Loucy (cell line): Measurements from ENCODE around the gene INPP5D.

ENCODE experiments used
- H2AFZ ChIP-seq: fragments of 200-600 bp; sonication (generic); 2 replicates; pipeline ENCODE4 v1.6.0; 2016; ENCODE audit warnings: antibody characterized with exemption, mild to moderate bottlenecking, low read length, moderate library complexity
- H3F3A ChIP-seq: fragments of 200-600 bp; 2 replicates; pipeline ENCODE4 v1.6.0; 2016; ENCODE audit warnings: antibody characterized with exemption, low read depth, mild to moderate bottlenecking
- H3K27me3 ChIP-seq: fragments of 200-600 bp; sonication (generic); 2 replicates; pipeline ENCODE4 v1.6.1; 2014; ENCODE audit warnings: low read length, mild to moderate bottlenecking; ENCODE audit not compliant: insufficient read depth, poor library complexity, severe bottlenecking
- H3K36me3 ChIP-seq: fragments of 200-600 bp; sonication (generic); 2 replicates; pipeline ENCODE4 v1.6.1; 2016; ENCODE audit warnings: low read length; ENCODE audit not compliant: insufficient read depth
- H3K4me1 ChIP-seq: fragments of 200-600 bp; sonication (generic); 2 replicates; pipeline ENCODE4 v1.5.1; 2014; ENCODE audit warnings: low read length, mild to moderate bottlenecking; ENCODE audit not compliant: insufficient read depth, poor library complexity, severe bottlenecking
- H3K4me2 ChIP-seq: fragments of 200-600 bp; sonication (generic); 2 replicates; pipeline ENCODE4 v1.6.0; 2014; ENCODE audit warnings: antibody characterized with exemption, low read length, low read depth, mild to moderate bottlenecking; ENCODE audit not compliant: poor library complexity, severe bottlenecking
- H3K4me3 ChIP-seq: fragments of 200-600 bp; sonication (generic); 2 replicates; pipeline ENCODE4 v1.5.1; 2014; ENCODE audit warnings: low read length, mild to moderate bottlenecking, mixed read lengths; ENCODE audit not compliant: poor library complexity, severe bottlenecking
- H3K79me2 ChIP-seq: fragments of 200-600 bp; sonication (generic); 2 replicates; pipeline ENCODE4 v1.6.1; 2014; ENCODE audit warnings: low read length; ENCODE audit not compliant: insufficient read depth
- H3K9ac ChIP-seq: fragments of 200-600 bp; sonication (generic); 2 replicates; pipeline ENCODE4 v1.6.0; 2014; ENCODE audit warnings: mild to moderate bottlenecking, low read depth, low read length, moderate library complexity; ENCODE audit not compliant: poor library complexity, severe bottlenecking
- H3K9me2 ChIP-seq: fragments of 200-600 bp; sonication (generic); replicated peaks from 2 replicates; pipeline ENCODE4 v1.6.1; 2016; ENCODE audit warnings: low read depth, low read length, mixed read lengths
- H3K9me3 ChIP-seq: fragments of 200-600 bp; sonication (generic); 2 replicates; pipeline ENCODE4 v1.6.1; 2014; ENCODE audit warnings: mild to moderate bottlenecking, antibody characterized with exemption, low read length, low read depth; ENCODE audit not compliant: insufficient read depth
- H4K20me1 ChIP-seq: fragments of 200-600 bp; sonication (generic); 2 replicates; pipeline ENCODE4 v1.6.0; 2014; ENCODE audit warnings: antibody characterized with exemption, low read length, mild to moderate bottlenecking; ENCODE audit not compliant: insufficient read depth, poor library complexity, severe bottlenecking
- EZH2phosphoT487 ChIP-seq: fragments of 200-600 bp; IDR thresholded peaks from 2 replicates; pipeline ENCODE4 v1.6.1; 2018; ENCODE audit warnings: antibody characterized with exemption, mild to moderate bottlenecking, moderate library complexity, borderline replicate concordance
- TF ChIP-seq, protein P1 (sequence below): fragments of 200-600 bp; sonication (generic); conservative IDR thresholded peaks from 2 replicates; pipeline ENCODE4 v1.5.1; 2014; ENCODE audit warnings: mild to moderate bottlenecking, antibody characterized with exemption, low read length

Gene INPP5D

DNA sequence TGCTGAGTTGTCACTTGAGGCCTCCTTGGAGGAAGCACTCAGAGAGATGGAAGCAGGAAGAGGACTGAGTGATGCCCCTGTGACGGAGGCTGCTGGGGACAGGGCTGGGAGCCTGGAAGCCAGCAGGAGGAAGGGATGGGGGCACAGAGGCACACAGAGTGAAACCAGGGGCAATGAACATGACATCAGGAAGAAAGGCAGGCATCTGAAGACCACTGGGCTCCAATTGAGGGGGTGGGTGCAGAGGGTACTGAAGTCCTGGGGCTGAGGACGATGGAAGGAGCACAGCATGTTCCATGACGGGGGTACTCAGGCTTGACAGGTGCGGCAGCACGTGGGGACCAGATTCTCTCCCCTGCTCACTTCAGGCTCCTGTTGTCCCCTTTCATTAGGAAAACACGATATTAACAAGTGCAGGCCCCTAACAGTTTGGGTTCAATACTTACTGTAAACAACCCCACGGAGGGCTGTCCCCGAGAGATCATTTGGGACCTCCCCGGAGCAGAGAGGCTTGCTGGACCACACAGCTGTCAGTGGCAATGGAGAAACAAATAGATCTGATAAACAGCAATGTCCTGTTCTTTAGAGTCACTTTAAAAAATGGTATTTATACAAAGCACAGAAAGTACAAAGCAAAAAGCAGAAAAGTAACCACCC is 8.7 kb downstream of the INPP5D start:
- Histone ChIP-seq H3K36me3 (peaks cover 23% of the 10 kb centered on the region), H3K9me3 (peaks cover 5% of the 10 kb centered on the region), H3K9ac (no peak overlapping the region), H3K4me1 (peaks cover 42% of the 10 kb centered on the region), H3K4me3 (peak overlapping the region; percentile 29), H3K27me3 (no peaks in the 10 kb centered on the region), H2AFZ (no peak overlapping the region), H3F3A (no peaks in the 10 kb centered on the region), H3K4me2 (peak overlapping the region; percentile 54), H3K79me2 (peaks cover 96% of the 10 kb centered on the region), H3K9me2 (no peaks in the 10 kb centered on the region), H4K20me1 (peaks cover 57% of the 10 kb centered on the region)
- TF ChIP-seq, protein P1, sequence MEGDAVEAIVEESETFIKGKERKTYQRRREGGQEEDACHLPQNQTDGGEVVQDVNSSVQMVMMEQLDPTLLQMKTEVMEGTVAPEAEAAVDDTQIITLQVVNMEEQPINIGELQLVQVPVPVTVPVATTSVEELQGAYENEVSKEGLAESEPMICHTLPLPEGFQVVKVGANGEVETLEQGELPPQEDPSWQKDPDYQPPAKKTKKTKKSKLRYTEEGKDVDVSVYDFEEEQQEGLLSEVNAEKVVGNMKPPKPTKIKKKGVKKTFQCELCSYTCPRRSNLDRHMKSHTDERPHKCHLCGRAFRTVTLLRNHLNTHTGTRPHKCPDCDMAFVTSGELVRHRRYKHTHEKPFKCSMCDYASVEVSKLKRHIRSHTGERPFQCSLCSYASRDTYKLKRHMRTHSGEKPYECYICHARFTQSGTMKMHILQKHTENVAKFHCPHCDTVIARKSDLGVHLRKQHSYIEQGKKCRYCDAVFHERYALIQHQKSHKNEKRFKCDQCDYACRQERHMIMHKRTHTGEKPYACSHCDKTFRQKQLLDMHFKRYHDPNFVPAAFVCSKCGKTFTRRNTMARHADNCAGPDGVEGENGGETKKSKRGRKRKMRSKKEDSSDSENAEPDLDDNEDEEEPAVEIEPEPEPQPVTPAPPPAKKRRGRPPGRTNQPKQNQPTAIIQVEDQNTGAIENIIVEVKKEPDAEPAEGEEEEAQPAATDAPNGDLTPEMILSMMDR = no peak
- no peak for TF ChIP-seq EZH2phosphoT487

DNA sequence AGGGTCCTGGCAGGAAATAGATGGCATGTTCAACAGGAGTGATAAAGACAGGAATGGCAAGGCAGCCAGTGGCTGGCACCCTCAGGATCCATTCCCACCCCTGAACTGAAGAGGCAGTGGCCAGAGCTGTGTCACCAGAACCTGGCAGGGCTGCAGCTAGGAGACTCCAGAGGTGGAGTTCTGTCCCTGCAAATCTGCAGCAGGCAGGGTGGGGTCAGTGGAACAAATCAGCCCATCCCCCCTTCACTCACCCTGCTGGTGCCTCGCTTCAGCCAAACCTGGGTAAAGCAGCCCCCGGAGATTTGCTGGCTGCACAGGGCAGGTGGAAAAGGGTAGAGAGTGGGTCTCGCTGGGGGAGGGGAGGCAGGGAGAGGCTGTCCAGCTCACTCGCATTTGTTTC is 12.7 kb downstream of the INPP5D start:
- Histone ChIP-seq H3F3A (peaks cover 22% of the 10 kb centered on the region), H4K20me1 (peaks cover 60% of the 10 kb centered on the region), H3K27me3 (no peaks in the 10 kb centered on the region), H3K4me1 (peaks cover 61% of the 10 kb centered on the region), H3K79me2 (peaks cover 83% of the 10 kb centered on the region), H3K4me3 (peak overlapping the region; percentile 6), H3K9me3 (peaks cover 5% of the 10 kb centered on the region), H3K9me2 (no peaks in the 10 kb centered on the region), H3K36me3 (peaks cover 19% of the 10 kb centered on the region), H2AFZ (no peak overlapping the region), H3K4me2 (peak overlapping the region; percentile 43), H3K9ac (peak overlapping the region; percentile 5)
- TF ChIP-seq EZH2phosphoT487 = no peak
- TF ChIP-seq, protein P1 = no peak

DNA sequence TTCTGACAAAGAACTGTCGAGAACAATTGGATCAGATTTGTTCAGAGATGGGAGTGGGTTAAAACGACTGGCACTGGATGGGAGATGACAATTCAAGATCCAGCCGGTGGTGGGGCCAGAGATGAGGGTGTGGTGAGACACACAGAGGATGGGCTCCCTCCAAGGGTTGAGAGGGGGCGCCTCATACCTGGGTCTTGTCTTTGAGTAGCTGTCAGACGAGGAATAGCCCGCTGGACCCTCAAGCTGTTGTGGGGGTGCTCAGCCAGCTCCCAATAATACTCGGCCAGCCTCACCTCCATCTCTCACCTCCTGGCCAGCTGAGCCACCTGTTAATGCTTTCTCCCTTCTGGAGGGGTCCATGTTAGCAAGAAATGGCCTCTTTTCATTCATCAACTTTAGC is 14.0 kb downstream of the INPP5D start:
- Histone ChIP-seq H3K79me2 (peaks cover 83% of the 10 kb centered on the region), H3K36me3 (peaks cover 19% of the 10 kb centered on the region), H3K4me3 (no peak overlapping the region)

More for the DNA sequence above, 14.0 kb downstream of the INPP5D start:
- Histone ChIP-seq H3F3A (peaks cover 22% of the 10 kb centered on the region), H3K9ac (no peak overlapping the region), H4K20me1 (peaks cover 59% of the 10 kb centered on the region), H3K9me2 (no peaks in the 10 kb centered on the region), H3K4me2 (no peak overlapping the region), H3K27me3 (no peaks in the 10 kb centered on the region), H2AFZ (no peak overlapping the region), H3K9me3 (peaks cover 5% of the 10 kb centered on the region), H3K4me1 (peaks cover 60% of the 10 kb centered on the region)
- TF ChIP-seq, protein P1 = no peak
- no peak for TF ChIP-seq EZH2phosphoT487
